Measurements from ENCODE around the gene SMIM22.

Gene SMIM22

GRCh38 chr16:4795181-4795827 lies at the start of gene SMIM22:
Gene SMIM22 (plus strand): TSS chr16:4795369. CDS start chr16:4795735, 366 bp downstream.
- Mint-ChIP-seq H3K4me1 (ENCODE audit: low read depth) (no peaks in the 10 kb centered on the region), H3K36me3 (ENCODE audit: low read depth) (no peaks in the 10 kb centered on the region), H3K9me3 (no peaks in the 10 kb centered on the region), H3K4me3 (no peak within 1 kb of the TSS), H3K27ac (no peak within 1 kb of the TSS), H3K27me3 (no peaks in the 10 kb centered on the region)

GRCh38 chr16:4746215-4746614 lies 49.0 kb upstream of the SMIM22 start:
- no peaks in the 10 kb centered on the region for H3K9me3 Mint-ChIP-seq
- H3K27me3 Mint-ChIP-seq, result no peaks in the 10 kb centered on the region
- no peak overlapping the region for H3K4me3 Mint-ChIP-seq
- peak overlapping the region; percentile 31 for H3K27ac Mint-ChIP-seq
- H3K36me3 Mint-ChIP-seq (ENCODE audit: low read depth), result no peaks in the 10 kb centered on the region
- peaks cover 26% of the 10 kb centered on the region for H3K4me1 Mint-ChIP-seq (ENCODE audit: low read depth)

GRCh38 chr16:4746991-4747574 lies 48.1 kb upstream of the SMIM22 start:
- no peaks in the 10 kb centered on the region for H3K36me3 Mint-ChIP-seq (ENCODE audit: low read depth)
- H3K4me1 Mint-ChIP-seq (ENCODE audit: low read depth), result peaks cover 26% of the 10 kb centered on the region
- no peak overlapping the region for H3K27ac Mint-ChIP-seq
- no peaks in the 10 kb centered on the region for H3K27me3 Mint-ChIP-seq
- H3K4me3 Mint-ChIP-seq, result no peak overlapping the region
- no peaks in the 10 kb centered on the region for H3K9me3 Mint-ChIP-seq

- Mint-ChIP-seq H3K4me3 (no peak overlapping the region), H3K9me3 (no peaks in the 10 kb centered on the region), H3K27me3 (no peaks in the 10 kb centered on the region), H3K27ac (peak overlapping the region; percentile 53), H3K36me3 (ENCODE audit: low read depth) (peaks cover 3% of the 10 kb centered on the region), H3K4me1 (ENCODE audit: low read depth) (peaks cover 22% of the 10 kb centered on the region)
Observed at GRCh38 chr16:4747906-4748681, 47.1 kb upstream of the SMIM22 start.

- H3K9me3 Mint-ChIP-seq, result no peaks in the 10 kb centered on the region
- H3K27ac Mint-ChIP-seq, result no peak overlapping the region
- H3K27me3 Mint-ChIP-seq, result no peaks in the 10 kb centered on the region
- H3K36me3 Mint-ChIP-seq (ENCODE audit: low read depth), result peaks cover 6% of the 10 kb centered on the region
- peaks cover 16% of the 10 kb centered on the region for H3K4me1 Mint-ChIP-seq (ENCODE audit: low read depth)
- H3K4me3 Mint-ChIP-seq, result no peak overlapping the region
Observed at GRCh38 chr16:4748682-4749411, 46.3 kb upstream of the SMIM22 start.

- Mint-ChIP-seq H3K27ac (no peak overlapping the region), H3K4me3 (no peak overlapping the region), H3K36me3 (ENCODE audit: low read depth) (peaks cover 8% of the 10 kb centered on the region), H3K27me3 (no peaks in the 10 kb centered on the region), H3K4me1 (ENCODE audit: low read depth) (peaks cover 16% of the 10 kb centered on the region), H3K9me3 (no peaks in the 10 kb centered on the region)
Observed at GRCh38 chr16:4749700-4750257, 45.4 kb upstream of the SMIM22 start.

- no peaks in the 10 kb centered on the region for H3K9me3 Mint-ChIP-seq
- H3K36me3 Mint-ChIP-seq (ENCODE audit: low read depth), result peaks cover 16% of the 10 kb centered on the region
- H3K27me3 Mint-ChIP-seq, result no peaks in the 10 kb centered on the region
- peaks cover 16% of the 10 kb centered on the region for H3K4me1 Mint-ChIP-seq (ENCODE audit: low read depth)
- no peak overlapping the region for H3K4me3 Mint-ChIP-seq
- no peak overlapping the region for H3K27ac Mint-ChIP-seq
Observed at GRCh38 chr16:4750896-4751295, 44.3 kb upstream of the SMIM22 start.

GRCh38 chr16:4752351-4753100 lies 42.6 kb upstream of the SMIM22 start:
- Mint-ChIP-seq H3K27me3 (no peaks in the 10 kb centered on the region), H3K4me1 (ENCODE audit: low read depth) (peaks cover 12% of the 10 kb centered on the region), H3K4me3 (no peak overlapping the region), H3K9me3 (no peaks in the 10 kb centered on the region), H3K36me3 (ENCODE audit: low read depth) (peaks cover 24% of the 10 kb centered on the region), H3K27ac (no peak overlapping the region)

- H3K36me3 Mint-ChIP-seq (ENCODE audit: low read depth), result peaks cover 27% of the 10 kb centered on the region
- H3K9me3 Mint-ChIP-seq, result no peaks in the 10 kb centered on the region
- H3K27ac Mint-ChIP-seq, result no peak overlapping the region
- H3K4me3 Mint-ChIP-seq, result no peak overlapping the region
- no peaks in the 10 kb centered on the region for H3K27me3 Mint-ChIP-seq
- H3K4me1 Mint-ChIP-seq (ENCODE audit: low read depth), result peaks cover 5% of the 10 kb centered on the region
Observed at GRCh38 chr16:4753227-4753626, 41.9 kb upstream of the SMIM22 start.

GRCh38 chr16:4754865-4755264 lies 40.3 kb upstream of the SMIM22 start:
- Mint-ChIP-seq H3K27me3 (no peaks in the 10 kb centered on the region), H3K27ac (no peak overlapping the region), H3K4me3 (no peak overlapping the region), H3K4me1 (ENCODE audit: low read depth) (no peaks in the 10 kb centered on the region), H3K36me3 (ENCODE audit: low read depth) (peaks cover 42% of the 10 kb centered on the region), H3K9me3 (no peaks in the 10 kb centered on the region)

GRCh38 chr16:4755687-4756086 lies 39.5 kb upstream of the SMIM22 start:
- Mint-ChIP-seq H3K4me3 (no peak overlapping the region), H3K9me3 (no peaks in the 10 kb centered on the region), H3K4me1 (ENCODE audit: low read depth) (no peaks in the 10 kb centered on the region), H3K27me3 (no peaks in the 10 kb centered on the region), H3K27ac (no peak overlapping the region), H3K36me3 (ENCODE audit: low read depth) (peaks cover 47% of the 10 kb centered on the region)

GRCh38 chr16:4760221-4760910 lies 34.8 kb upstream of the SMIM22 start:
- no peaks in the 10 kb centered on the region for H3K27me3 Mint-ChIP-seq
- no peak overlapping the region for H3K4me3 Mint-ChIP-seq
- no peaks in the 10 kb centered on the region for H3K9me3 Mint-ChIP-seq
- peaks cover 5% of the 10 kb centered on the region for H3K4me1 Mint-ChIP-seq (ENCODE audit: low read depth)
- peaks cover 52% of the 10 kb centered on the region for H3K36me3 Mint-ChIP-seq (ENCODE audit: low read depth)
- H3K27ac Mint-ChIP-seq, result no peak overlapping the region

- Mint-ChIP-seq H3K4me1 (ENCODE audit: low read depth) (peaks cover 16% of the 10 kb centered on the region), H3K27me3 (no peaks in the 10 kb centered on the region), H3K27ac (no peak overlapping the region)
Observed at GRCh38 chr16:4762205-4762604, 33.0 kb upstream of the SMIM22 start.

GRCh38 chr16:4763791-4764190 lies 31.4 kb upstream of the SMIM22 start:
- Mint-ChIP-seq H3K4me3 (no peak overlapping the region), H3K9me3 (no peaks in the 10 kb centered on the region), H3K27ac (no peak overlapping the region)

More at GRCh38 chr16:4762205-4762604, 33.0 kb upstream of the SMIM22 start:
- Mint-ChIP-seq H3K9me3 (no peaks in the 10 kb centered on the region), H3K36me3 (ENCODE audit: low read depth) (peaks cover 39% of the 10 kb centered on the region), H3K4me3 (no peak overlapping the region)

More at GRCh38 chr16:4763791-4764190, 31.4 kb upstream of the SMIM22 start:
- Mint-ChIP-seq H3K4me1 (ENCODE audit: low read depth) (peaks cover 30% of the 10 kb centered on the region), H3K27me3 (no peaks in the 10 kb centered on the region), H3K36me3 (ENCODE audit: low read depth) (peaks cover 30% of the 10 kb centered on the region)
